HG03378 (cell line): ENCODE results near the gene SMC3.
"Not testable (repeated sequence)": the region's sequence is repeated elsewhere in the genome, so short reads cannot be mapped to it uniquely, and the experiment has no call there.

Source experiments
- ATAC-seq: cut with Tn5 transposase; IDR thresholded peaks from one replicate; pipeline ENCODE4 v1.9.1; 2021; ENCODE audit warnings: mild to moderate bottlenecking, moderate library complexity; ENCODE audit not compliant: unreplicated experiment

The SMC3 gene

DNA sequence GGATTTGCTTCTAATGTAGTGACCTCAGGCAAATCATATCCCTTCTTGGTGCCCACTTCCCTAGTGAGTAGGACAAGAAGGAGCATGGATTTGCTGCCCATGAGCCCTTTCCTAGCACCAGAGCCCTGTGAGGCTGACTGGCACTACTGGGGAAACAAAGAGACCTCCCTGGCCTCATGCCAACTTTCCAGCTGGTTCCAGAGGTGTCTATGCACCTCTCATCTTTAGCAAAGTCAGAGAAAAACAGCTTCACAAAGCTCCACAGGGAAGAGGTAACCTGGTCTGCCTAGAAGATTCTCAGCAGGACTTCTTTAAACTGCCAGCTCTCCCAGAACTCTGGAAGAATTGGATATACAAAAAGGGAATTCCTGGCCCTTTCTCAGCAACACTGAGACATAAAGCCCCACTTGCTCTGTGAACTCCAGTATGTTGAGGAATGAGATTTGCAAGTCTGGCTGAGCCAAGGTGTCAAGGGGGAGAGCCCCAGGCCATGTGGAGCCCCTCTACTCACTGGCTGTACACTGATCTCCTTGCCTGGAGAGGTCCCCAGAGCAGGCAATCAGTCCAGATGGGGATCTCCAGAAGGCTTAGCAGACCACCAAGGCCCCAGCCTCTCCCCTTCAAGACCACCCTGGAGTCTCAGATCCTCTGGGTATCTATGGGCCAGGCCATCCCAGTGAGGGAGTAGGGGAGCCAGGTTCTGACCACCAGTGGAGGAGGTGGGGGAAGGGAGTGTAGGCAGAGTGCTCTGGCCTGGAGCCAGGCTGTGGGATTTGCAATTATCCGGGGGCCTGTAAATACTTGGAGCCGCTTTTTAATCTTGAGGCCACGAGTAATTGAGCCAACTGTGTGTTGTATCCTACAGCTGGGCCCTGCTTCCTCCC lies 52.3 kb downstream of the SMC3 start:
- no peak for ATAC-seq

DNA sequence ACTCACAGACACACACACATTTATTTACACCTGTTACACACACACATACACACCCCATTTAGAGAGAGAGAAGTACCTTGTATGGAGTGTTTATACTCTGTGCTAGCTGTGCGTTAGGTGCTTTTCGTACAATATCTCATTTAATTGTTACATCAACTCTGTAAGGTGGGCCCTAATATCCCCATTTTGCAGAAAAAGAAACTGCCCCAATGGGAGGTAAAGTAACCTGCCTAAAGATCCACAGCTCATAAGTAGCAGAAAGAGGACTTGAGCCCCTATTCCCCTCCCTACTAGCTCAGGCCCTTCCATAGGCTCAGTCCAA lies 52.9 kb downstream of the SMC3 start:
- ATAC-seq, result no peak

DNA sequence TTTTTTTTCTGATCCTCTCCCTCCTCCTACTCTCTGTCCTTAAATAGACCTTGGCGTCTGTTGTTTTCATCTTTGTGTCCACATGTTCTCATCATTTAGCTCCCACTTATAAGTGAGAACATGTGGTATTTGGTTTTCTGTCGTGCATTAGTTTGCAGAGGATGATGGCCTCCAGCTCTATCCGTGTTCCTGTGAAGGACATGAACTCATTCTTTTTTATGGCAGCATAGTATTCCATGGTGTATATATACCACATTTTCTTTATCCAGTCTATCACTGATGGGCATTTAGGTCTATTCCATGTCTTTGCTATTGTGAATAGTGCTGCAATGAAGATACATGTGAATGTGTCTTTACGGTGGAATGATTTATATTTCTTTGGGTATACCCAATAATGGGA lies 55.8 kb downstream of the SMC3 start:
- not testable (repeated sequence) for ATAC-seq

DNA sequence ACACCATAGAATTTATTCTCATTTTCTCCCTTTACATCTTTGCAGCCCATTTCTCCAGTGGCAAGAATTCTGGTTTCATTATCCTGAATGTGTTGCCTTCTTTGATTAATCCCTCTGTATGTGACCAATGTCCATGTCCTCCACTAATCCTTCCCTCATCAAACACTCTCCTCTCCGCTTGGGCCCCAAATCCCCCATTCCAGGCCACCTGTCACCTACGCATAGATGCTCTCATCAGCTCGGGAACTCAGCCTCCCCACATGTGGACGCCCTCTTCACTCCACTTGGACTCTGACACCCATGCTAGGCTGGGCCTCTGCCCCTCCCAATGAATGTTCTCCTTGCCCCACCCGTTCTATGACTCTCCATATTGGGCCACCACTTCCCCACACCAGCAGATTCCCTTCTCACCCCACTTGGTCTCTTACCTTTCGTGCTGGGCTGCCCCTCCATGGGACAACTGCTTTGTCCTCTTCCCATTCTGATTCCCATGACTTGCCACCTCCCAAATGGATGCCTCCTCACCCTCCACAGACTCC lies 57.9 kb downstream of the SMC3 start:
- ATAC-seq, result no peak

DNA sequence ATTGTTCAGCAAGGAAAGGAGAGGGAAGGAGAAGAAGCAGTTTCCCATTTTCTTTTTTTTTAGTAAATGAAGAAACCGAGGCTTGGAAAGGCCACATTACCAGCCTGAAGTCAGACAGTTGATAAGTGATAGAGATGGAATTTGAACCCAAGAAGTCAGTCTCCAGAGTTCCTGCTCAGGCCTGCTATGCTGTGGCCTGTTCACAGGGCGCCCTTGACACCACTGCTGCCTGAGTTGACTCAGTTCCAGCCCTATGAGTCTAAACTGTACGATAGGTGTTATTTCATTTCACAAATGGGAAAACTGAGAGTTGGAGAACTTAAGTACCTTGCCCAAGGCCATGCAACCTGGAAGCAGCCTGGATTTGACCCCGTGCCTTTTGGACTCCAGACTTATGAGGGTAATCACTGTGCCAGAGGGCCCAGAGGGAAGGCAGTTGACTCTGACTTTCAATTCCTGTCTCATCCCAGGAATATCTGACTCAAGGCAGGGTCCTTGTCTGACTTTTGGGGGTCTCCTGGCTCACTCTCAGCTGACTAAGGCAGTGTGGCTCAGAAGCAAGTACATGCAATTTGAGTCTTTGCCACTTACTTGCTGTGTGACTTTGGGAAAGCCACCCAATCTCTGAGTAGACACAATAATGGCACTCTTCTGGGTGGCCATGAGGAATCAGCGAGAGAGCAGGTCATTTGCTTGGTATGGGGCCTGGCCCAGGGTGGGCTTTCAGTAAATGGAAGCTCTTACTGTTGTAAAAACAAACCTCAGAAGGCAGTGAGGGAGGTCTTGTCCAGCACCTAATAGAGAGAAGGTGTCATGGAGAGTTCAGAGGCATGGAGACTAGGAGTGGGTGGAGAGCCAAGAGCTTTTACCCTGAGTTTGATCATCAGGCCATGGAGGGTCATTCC lies 58.7 kb downstream of the SMC3 start:
- ATAC-seq, result no peak

DNA sequence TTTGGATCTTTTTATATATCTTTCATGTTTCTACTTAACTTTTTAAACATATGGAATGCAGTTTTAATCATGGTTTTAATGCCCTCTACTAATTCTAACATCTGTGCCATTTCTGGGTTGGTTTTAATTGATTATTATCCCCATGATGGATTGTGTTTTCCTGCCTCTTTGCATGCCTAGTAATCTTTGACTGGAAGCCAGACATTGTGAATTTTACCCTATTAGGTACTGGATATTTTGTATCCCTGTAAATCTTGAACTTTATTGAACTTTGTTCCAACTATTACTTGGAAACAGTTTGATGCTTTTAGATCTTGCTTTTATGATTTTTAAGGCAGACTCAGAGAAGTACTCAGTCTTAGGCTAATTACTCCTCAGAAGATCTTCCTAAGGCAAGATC lies 60.7 kb downstream of the SMC3 start:
- no peak for ATAC-seq

DNA sequence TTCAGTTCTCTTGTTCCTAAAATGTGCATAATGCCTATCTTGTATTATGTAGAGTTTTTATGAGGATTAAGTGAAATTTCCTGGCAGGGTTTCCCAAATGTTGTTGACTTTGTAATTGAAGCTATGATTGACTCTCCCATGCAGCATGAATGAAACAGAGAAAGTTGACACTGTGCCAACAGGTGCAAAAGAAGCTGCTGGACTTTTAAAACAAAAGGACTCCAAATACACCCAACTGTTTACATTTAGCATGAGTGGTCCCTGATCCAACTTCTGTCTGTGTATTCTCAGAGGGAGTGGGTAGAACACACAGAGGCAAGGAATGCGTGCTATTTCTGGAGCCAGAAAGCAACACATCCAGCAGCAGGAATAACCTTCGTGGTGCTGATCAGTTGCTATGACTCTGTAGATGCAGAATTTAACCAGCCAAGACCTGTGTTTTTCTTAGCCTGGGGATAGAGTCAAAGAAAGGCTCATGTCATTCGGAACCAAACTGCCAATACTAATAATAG lies 62.2 kb downstream of the SMC3 start:
- no peak for ATAC-seq

DNA sequence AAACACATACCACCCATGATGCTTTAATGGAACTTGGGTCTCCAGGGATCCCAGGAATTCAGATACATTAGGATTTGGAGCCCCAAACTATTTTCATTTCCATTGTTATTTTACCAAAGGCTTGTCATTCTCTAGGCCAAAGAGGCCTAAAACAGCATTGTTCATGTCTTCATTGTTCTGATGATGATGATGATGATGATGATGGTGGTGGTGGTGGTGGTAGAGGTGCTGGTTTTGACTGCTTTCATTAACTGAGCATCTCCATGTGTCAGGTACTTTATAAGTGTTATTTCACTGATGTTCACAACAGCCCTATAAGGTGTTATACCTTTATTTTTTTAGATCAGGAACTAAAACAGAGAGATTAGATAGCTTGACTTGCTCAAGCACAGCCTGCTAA lies 64.4 kb downstream of the SMC3 start:
- no peak for ATAC-seq

DNA sequence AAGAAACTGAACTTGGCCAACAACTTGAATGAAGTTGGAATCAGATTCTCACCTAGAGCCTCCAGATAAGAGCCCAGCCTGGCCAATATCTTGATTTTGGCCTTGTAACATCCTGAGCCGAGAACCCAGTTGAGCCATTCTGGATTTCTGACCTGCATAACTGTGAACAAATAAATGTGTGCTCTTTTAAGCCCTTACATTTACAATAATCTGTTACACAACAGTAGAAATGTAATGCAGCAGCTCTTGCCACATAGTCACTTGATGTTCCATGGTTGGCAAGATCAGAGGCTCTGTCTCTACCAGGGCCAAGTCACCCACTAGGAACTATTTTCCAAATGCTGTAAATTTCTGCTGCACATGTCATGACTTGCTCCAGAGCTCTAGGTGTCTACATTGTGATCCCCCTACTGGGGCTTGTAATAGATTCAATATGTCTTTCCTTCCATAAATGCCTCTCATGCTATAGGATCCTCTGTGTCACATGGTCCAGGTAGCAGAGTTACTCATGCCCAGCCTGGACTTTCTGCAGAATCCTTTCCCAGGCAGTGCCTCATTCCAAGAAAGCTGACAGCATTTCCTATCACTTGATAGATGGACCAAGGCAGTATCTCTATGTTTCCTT lies 65.2 kb downstream of the SMC3 start:
- ATAC-seq, result no peak

DNA sequence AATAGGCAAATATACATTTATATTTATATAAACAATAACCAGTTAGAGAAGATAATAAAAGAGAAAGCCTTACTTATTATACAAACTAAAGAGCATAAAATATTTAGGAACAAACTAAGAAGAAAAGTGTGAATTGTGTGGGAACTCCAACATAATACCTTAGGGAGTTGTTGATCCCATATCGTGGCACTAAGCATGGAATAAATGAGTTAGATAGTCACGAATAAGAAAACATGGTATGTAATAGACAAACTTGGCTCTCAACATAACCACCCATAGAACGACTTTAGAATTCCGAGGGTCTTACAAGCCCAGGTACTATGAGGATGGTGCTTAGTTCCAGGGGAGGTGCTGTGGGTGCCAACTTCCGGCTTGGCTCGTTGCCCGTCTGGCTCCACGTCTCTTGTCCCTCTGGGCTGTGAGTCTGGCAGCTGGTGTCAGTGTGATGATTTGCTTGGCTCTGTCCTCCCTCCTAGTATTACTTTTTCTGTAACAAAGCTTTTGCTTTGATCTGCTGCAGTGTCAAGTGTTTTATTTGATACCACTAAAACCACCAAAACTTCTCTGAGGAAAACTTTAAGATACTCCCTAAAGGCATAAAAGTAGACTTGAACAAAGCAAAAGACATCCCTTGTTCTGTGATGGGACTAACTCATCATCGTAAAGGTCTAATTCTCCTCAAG lies 67.2 kb downstream of the SMC3 start:
- ATAC-seq, result no peak

DNA sequence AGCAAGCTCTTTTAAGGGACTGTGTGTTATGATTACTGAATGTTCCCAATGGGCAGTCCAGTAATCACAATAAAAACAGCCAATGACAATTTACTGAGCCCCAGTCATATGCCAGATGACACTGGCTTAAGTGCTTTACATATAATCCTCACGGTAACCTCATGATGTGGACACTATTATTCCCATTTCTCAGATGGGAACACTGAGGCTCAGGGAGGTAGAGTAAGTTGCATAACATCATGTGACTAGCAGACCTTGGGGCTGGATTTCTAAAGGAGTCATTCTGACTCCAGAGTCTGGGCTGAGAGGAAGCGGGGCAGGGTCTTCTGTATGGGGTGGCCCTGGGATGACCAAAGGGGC lies 69.1 kb downstream of the SMC3 start:
- no peak for ATAC-seq

DNA sequence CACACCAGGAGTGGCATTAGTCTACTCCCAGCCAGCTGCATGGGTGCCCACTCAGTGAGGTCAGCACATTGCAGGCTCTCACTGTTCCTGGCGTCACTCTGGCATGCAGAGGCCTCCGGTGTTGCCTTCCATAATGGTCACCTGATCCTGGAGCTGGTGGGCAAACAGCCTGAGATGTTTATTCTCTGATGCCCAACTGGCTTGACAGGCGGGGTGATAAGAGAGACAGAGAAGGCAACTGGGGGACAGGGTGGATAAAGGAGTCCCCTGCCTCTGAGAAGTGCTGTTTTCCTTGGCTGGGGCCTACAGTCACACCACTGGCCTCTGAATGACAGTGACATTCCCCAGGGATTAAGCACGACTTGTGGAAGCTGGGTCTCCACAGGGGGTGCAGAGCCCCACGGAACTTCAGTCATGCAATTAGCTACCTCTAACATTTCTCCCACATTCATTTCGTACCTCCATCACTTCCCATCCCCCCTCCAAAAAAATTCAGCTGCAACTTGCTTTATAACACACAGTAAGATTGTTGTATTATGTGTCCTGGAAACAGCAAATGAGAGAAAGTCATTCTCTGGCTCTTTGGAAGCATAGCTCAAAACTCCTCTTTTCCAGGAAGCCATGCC lies 69.5 kb downstream of the SMC3 start:
- no peak for ATAC-seq

DNA sequence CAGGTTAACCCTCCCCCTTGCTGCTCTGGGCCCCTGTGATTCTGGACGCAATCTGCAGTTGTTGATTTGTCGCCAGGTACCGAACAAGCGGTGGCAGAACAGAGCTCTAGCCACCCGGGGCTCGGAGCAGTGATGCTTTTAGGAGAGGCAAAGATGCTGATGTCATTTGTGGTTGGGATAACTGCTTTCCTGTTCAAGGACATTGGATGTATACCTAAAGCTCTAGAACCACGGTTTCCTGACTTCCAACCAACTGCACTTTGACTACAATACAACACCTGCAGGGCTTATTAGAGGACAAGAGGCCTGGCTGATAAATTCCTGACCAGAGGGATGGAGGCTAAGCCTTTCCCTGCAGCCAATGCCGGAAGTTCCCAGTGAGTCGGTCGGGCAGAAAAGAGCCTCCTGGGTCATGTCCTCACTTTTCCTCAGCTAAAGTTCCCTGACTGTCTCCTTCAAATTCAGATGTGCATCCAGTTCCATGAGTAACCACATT lies 70.1 kb downstream of the SMC3 start:
- no peak for ATAC-seq

DNA sequence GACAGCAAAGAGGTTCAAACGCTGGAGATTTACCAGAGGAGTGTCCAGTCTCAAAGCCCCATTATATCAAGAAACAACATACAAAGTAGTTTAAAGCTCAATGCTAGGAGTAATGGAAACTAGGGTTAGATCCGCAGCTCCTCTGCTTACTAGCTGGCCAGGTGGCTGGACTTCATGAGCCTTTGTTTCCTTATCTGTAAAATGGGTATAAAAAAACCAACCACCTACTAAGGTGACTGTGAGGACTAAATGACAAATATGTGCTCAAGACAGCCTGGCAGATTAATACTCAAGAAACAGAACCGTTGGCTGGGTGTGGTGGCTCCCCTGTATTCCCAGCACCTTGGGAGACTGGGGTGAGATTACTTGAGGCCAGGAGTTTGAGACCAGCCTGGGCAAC lies 70.8 kb downstream of the SMC3 start:
- no peak for ATAC-seq

DNA sequence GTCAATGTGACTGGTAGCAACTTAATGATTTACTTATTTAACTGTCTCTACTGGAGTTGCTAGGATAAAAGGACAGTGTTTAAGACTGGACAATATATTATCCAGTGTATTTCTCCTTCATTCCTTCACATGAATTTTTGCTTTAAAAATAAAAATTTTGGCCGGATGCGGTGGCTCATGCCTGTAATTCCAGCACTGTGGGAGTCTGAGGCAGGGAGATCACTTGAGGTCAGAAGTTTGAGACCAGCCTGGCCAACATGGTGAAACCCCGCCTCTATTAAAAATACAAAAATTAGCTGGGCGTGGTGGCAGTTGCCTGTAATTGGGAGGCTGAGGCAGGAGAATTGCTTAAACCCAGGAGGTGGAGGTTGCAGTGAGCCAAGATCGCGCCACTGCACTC lies 71.6 kb downstream of the SMC3 start:
- ATAC-seq, result not testable (repeated sequence)

DNA sequence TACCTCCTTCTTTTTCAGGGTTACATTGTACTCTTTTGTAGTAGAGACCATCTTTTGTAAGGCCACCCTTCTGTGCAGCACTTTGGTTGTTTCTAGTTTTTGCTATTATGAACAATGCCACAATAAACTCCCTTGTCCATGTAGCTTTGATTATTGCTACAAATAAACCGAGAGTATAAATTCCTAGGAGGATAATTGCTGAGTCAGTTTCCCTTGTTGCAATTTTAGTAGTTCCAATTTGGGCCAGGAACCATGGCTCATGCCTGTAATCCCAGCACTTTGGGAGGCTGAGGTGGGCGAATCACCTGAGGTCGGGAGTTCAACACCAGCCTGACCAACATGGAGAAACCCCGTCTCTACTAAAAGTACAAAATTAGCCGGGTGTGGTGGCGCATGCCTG lies 72.4 kb downstream of the SMC3 start:
- ATAC-seq, result not testable (repeated sequence)

DNA sequence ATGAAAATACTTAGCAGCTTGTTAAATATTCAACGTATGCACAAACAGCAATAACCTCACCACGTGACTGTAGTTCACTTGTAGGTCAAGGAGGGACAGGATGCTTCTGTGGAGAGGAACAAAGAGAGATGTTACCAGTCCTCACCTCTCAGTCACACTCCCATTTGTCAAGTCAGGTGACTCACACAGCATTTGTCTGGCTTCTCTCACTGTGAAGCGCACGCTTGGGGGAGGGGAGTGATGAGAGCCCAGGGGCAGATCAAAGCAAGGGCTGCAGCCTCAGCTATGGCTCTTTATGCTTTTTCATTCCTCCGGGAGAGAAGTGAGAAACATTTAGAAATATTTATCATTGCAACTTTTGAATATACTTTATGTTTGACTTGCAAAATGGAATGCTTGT lies 73.8 kb downstream of the SMC3 start:
- ATAC-seq, result peak; percentile 53

DNA sequence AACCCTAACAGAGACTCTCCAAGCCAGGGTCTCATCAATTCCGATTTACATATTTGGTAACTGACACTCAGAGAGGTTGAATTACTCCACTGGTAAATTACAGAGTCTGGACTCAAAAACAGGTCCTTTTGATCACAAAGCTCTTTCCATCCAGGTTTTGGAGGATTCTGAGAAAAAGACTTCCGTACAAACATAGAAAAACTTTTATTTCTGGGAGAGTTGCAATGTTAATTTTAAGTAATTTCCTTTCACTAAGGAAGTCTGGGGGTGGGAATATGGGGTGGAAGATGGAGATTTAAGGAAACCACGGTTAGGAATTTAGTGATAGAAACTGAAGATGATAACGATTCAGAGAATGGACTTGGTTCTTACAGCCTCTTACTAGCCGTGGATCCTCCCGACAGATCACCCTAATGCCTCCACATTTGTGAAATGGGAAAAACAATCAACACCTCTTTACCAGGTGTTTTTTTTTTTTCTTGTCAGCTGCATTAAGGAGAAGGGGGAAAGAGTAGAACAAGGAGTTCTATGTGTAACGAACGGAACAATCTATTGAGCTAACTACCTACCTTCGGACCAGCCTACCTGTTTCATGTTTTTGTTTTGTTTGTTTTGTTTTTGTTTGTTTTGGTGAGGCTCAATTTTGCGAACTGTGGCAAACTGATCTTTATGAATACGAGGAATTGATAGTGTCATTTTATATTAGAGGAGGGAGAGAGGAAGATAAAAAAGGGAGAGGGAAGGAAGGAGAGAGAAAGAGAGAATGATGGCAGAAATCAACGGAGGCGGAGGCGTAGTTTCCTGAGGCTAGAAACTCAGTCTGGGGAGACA lies 74.9 kb downstream of the SMC3 start:
- no peak for ATAC-seq

DNA sequence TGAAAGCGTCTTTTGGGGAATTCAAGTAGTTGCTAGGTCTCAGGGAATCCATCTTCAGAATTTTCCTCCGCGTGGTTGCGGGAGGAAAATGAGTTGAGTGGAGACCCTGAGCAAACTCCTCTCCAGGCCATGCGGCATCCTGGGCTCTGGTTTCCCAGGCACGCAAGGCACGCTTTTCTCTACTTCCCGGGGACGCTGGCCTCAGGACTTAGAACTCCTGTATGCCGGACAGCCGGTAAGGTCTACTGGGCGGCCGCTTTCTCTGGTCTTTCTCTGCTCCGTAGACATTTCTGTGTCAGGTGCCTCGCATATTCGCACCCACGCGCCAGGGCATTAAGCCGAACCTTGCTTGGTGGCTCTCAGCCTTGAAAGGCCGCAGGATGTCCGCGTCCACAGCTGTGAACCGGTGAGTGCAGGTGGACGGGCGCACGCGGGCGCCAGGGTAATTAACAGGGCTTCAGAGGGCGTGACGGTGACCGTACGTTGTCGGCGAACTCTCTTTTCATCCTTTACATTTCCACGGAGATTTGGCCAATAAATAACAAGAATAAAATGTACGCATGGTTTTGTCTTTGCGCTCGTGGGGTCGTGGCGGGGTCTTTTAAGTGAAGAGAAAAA lies 75.6 kb downstream of the SMC3 start:
- ATAC-seq, result no peak
